Caco-2 (cell line): ENCODE data around the gene KRT77. TPM values are rescaled to one million over a fixed set of nuclear protein-coding genes. Genes with fewer than 3 reads are reported as not detected.

Experiments
- BruUV-seq: library from RNA; stranded (reverse); fragments of 400-500 nt; replicated peaks from 2 replicates; lab custom pipeline; 2021; lab: Mats Ljungman, UMichigan
- CTCF ChIA-PET: fragments of 300-600 bp; sonication (Branson Sonifier 250); formaldehyde crosslinking; loops from one replicate; lab custom pipeline; 2022; ENCODE audit warnings: antibody characterized with exemption; lab: Charles Lee
- POLR2A ChIA-PET: fragments of 300-600 bp; sonication (Branson Sonifier 250); formaldehyde crosslinking; loops from one replicate; lab custom pipeline; 2022; ENCODE audit warnings: antibody characterized with exemption; lab: Charles Lee
- DNase-seq, 2 experiments: peaks; one replicate each; pipeline versions ENCODE4 v3.0.0 to v3.0.0-alpha.2; 2020 to 2022
- H3K27me3 ChIP-seq: replicated peaks from 2 replicates; pipeline ENCODE4 v1.6.0; 2011; ENCODE audit warnings: low read length; ENCODE audit not compliant: control insufficient read depth, insufficient read depth
- H3K36me3 ChIP-seq: 2 replicates; pipeline ENCODE4 v1.5.1; 2011; ENCODE audit warnings: low read length; ENCODE audit not compliant: control insufficient read depth, insufficient read depth
- H3K4me1 ChIP-seq: fragments of 250-450 bp; sonication (Bioruptor Pico); 2 replicates; pipeline ENCODE4 v1.5.1; 2020; ENCODE audit warnings: mild to moderate bottlenecking
- H3K4me3 ChIP-seq: 2 replicates; pipeline ENCODE4 v1.5.1; 2011; ENCODE audit warnings: low read depth, mild to moderate bottlenecking, control low read depth, low read length
- H3K9me3 ChIP-seq: fragments of 250-450 bp; sonication (Bioruptor Pico); 2 replicates; pipeline ENCODE4 v1.5.1; 2020; ENCODE audit warnings: mild to moderate bottlenecking, moderate library complexity
- H3K27ac Mint-ChIP-seq: one replicate; pipeline ENCODE4 v1.8.0; 2022; ENCODE audit warnings: mixed read lengths; ENCODE audit not compliant: unreplicated experiment
- H3K27me3 Mint-ChIP-seq: one replicate; pipeline ENCODE4 v1.8.0; 2022; ENCODE audit warnings: mixed read lengths; ENCODE audit not compliant: insufficient read depth, unreplicated experiment
- H3K36me3 Mint-ChIP-seq: one replicate; pipeline ENCODE4 v1.8.0; 2022; ENCODE audit warnings: mild to moderate bottlenecking, mixed read lengths; ENCODE audit not compliant: insufficient read depth, unreplicated experiment
- H3K4me1 Mint-ChIP-seq: one replicate; pipeline ENCODE4 v1.8.0; 2022; ENCODE audit warnings: low read depth, mixed read lengths; ENCODE audit not compliant: unreplicated experiment
- H3K4me3 Mint-ChIP-seq: one replicate; pipeline ENCODE4 v1.8.0; 2022; ENCODE audit warnings: mild to moderate bottlenecking, moderate library complexity, mixed read lengths; ENCODE audit not compliant: unreplicated experiment
- H3K9me3 Mint-ChIP-seq: one replicate; pipeline ENCODE4 v1.8.0; 2022; ENCODE audit warnings: mixed read lengths; ENCODE audit not compliant: unreplicated experiment
- CTCF ChIP-seq, 2 experiments: fragments of 200-600 bp in 1 of 2; IDR thresholded peaks; 1 replicate in 1 of 2; 2 replicates in 1 of 2; pipeline versions ENCODE4 v1.5.1 to v1.8.0; 2011 to 2022; ENCODE audit warnings: antibody characterized with exemption in 1 of 2, control low read depth in 1 of 2, inconsistent platforms in 1 of 2, low read depth in 1 of 2, low read length in 1 of 2, mild to moderate bottlenecking in 1 of 2, moderate library complexity in 1 of 2; ENCODE audit not compliant: insufficient read depth in 1 of 2, severe bottlenecking in 1 of 2, unreplicated experiment in 1 of 2
- intact Hi-C: fragments of 100-400 bp; cut with micrococcal nuclease; formaldehyde crosslinking; loops from one replicate; pipeline ENCODE4 v1.10.0; 2022; ENCODE audit not compliant: unreplicated experiment
- total RNA-seq: library from RNA; stranded (reverse); gene quantifications from 2 replicates; pipeline ENCODE4 v1.2.3, GENCODE V29; 2022

KRT77 gene
- total RNA-seq, 1 experiment from 2014 or later: not detected

GRCh38 chr12:52659395-52659794 lies 43.9 kb downstream of the KRT77 start:
- H3K36me3 ChIP-seq: no peaks in the 10 kb centered on the region
- intact Hi-C loops: no loop called here
- Mint-ChIP-seq H3K27ac (no peak overlapping the region), H3K36me3 (no peaks in the 10 kb centered on the region), H3K27me3 (peaks cover 29% of the 10 kb centered on the region), H3K4me3 (no peak overlapping the region), H3K4me1 (no peaks in the 10 kb centered on the region), H3K9me3 (no peaks in the 10 kb centered on the region)
- ChIA-PET POLR2A (no interaction called here), CTCF (no interaction called here)
- TF ChIP-seq CTCF (IDR thresholded peaks at IDR 0.05; ENCODE audit: insufficient read depth in 1 of 2, low read depth in 1 of 2, low read length in 1 of 2, severe bottlenecking in 1 of 2, unreplicated experiment in 1 of 2): no peak
- no TSS peak for BruUV-seq
- no peaks in the 10 kb centered on the region for H3K4me1 ChIP-seq
- no peak for DNase-seq
- no peaks in the 10 kb centered on the region; the same call in none of the 2 replicates for H3K27me3 ChIP-seq
- no peaks in the 10 kb centered on the region for H3K9me3 ChIP-seq
- no peak overlapping the region for H3K4me3 ChIP-seq

GRCh38 chr12:52658196-52658595 lies 45.1 kb downstream of the KRT77 start:
- H3K4me3 Mint-ChIP-seq: no peak overlapping the region
- intact Hi-C loops: no loop called here
- ChIA-PET POLR2A (no interaction called here), CTCF (no interaction called here)
- no peak for TF ChIP-seq CTCF (IDR thresholded peaks at IDR 0.05; ENCODE audit: insufficient read depth in 1 of 2, low read depth in 1 of 2, low read length in 1 of 2, severe bottlenecking in 1 of 2, unreplicated experiment in 1 of 2)
- Histone ChIP-seq H3K27me3 (no peaks in the 10 kb centered on the region; the same call in none of the 2 replicates), H3K9me3 (no peaks in the 10 kb centered on the region), H3K4me3 (no peak overlapping the region), H3K36me3 (no peaks in the 10 kb centered on the region), H3K4me1 (no peaks in the 10 kb centered on the region)
- no peaks in the 10 kb centered on the region for H3K36me3 Mint-ChIP-seq
- H3K27ac Mint-ChIP-seq: no peak overlapping the region
- DNase-seq: no peak
- BruUV-seq: no TSS peak
- H3K27me3 Mint-ChIP-seq: peaks cover 25% of the 10 kb centered on the region
- H3K4me1 Mint-ChIP-seq: no peaks in the 10 kb centered on the region
- no peaks in the 10 kb centered on the region for H3K9me3 Mint-ChIP-seq

GRCh38 chr12:52657250-52657902 lies 45.9 kb downstream of the KRT77 start:
- Mint-ChIP-seq H3K9me3 (no peaks in the 10 kb centered on the region), H3K4me1 (no peaks in the 10 kb centered on the region), H3K27me3 (peaks cover 25% of the 10 kb centered on the region), H3K36me3 (no peaks in the 10 kb centered on the region), H3K27ac (no peak overlapping the region), H3K4me3 (no peak overlapping the region)
- H3K36me3 ChIP-seq: no peaks in the 10 kb centered on the region
- no peaks in the 10 kb centered on the region for H3K9me3 ChIP-seq
- BruUV-seq: no TSS peak
- no peaks in the 10 kb centered on the region; the same call in none of the 2 replicates for H3K27me3 ChIP-seq
- no peak for DNase-seq
- H3K4me1 ChIP-seq: no peaks in the 10 kb centered on the region
- no peak for TF ChIP-seq CTCF (IDR thresholded peaks at IDR 0.05; ENCODE audit: insufficient read depth in 1 of 2, low read depth in 1 of 2, low read length in 1 of 2, severe bottlenecking in 1 of 2, unreplicated experiment in 1 of 2)
- ChIA-PET POLR2A (no interaction called here), CTCF (no interaction called here)
- intact Hi-C loops: no loop called here
- H3K4me3 ChIP-seq: no peak overlapping the region
